GM21367 (cell line): ENCODE data around the gene SRP72.
"Not testable (repeated sequence)": the region's sequence is repeated elsewhere in the genome, so short reads cannot be mapped to it uniquely, and the experiment has no call there.

Experiments used
- ATAC-seq: cut with Tn5 transposase; IDR thresholded peaks from one replicate; pipeline ENCODE4 v1.9.1; 2021; ENCODE audit not compliant: unreplicated experiment

SRP72 gene, protein sequence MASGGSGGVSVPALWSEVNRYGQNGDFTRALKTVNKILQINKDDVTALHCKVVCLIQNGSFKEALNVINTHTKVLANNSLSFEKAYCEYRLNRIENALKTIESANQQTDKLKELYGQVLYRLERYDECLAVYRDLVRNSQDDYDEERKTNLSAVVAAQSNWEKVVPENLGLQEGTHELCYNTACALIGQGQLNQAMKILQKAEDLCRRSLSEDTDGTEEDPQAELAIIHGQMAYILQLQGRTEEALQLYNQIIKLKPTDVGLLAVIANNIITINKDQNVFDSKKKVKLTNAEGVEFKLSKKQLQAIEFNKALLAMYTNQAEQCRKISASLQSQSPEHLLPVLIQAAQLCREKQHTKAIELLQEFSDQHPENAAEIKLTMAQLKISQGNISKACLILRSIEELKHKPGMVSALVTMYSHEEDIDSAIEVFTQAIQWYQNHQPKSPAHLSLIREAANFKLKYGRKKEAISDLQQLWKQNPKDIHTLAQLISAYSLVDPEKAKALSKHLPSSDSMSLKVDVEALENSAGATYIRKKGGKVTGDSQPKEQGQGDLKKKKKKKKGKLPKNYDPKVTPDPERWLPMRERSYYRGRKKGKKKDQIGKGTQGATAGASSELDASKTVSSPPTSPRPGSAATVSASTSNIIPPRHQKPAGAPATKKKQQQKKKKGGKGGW

DNA sequence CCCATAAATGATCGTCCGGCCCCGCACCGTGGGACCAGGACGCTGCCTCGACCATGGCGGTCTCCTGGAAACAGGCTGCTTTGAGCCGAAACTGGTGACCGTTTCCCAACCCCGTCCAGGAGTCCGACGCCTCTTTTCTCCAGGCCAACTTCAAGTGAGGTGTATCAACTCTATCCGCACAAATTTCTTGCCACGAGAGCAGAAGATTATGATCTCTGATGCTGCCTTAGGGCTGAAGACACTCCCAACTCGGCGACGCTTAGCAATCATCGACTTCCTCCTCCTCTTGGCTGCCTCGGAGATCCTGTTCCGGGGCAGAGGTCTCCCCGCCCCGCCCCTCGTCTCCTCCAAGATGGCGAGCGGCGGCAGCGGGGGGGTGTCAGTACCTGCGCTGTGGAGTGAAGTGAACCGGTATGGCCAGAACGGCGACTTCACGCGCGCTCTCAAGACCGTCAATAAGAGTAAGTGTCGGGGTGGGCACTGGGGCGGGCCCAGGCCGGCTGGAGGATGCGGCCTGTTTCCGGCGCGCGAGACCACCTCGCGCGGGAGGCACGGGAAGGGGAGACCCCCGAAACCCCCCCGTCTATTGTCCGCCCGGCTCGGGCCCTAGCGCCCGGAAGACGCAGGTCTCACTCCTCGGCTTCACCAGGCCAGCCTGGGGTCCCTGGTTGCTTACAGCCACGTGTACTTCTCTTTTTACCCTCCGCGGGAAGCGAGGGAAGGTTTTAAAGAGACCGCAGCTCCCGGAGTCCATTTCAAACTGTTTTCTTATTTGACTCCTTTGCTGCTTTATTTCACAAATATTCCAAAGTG, at the start of gene SRP72:
Gene SRP72 (plus strand): TSS at position 334 of the 813 bp plus-strand sequence. CDS start 19 bp downstream, at position 353.
- ATAC-seq, result peak; percentile 78

DNA sequence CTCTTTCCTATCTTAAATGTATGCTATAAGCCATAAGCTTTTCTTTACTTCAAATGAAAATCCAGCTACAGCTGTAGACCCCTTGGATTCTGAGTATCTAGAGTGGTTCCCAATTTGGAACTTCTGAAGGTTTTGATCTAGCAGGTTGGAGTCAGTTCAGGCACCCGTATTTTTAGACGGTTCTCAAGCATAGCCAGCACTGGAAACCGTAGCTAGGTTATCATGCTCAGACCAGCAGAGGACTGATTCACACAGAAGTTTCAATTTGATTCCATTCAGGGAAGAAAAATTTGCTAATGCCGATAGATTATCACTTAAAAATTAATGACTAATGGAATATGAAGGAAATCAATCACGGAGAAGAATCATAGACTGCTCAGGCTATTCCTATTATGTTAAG, 43.2 kb upstream of the SRP72 start:
- no peak for ATAC-seq

DNA sequence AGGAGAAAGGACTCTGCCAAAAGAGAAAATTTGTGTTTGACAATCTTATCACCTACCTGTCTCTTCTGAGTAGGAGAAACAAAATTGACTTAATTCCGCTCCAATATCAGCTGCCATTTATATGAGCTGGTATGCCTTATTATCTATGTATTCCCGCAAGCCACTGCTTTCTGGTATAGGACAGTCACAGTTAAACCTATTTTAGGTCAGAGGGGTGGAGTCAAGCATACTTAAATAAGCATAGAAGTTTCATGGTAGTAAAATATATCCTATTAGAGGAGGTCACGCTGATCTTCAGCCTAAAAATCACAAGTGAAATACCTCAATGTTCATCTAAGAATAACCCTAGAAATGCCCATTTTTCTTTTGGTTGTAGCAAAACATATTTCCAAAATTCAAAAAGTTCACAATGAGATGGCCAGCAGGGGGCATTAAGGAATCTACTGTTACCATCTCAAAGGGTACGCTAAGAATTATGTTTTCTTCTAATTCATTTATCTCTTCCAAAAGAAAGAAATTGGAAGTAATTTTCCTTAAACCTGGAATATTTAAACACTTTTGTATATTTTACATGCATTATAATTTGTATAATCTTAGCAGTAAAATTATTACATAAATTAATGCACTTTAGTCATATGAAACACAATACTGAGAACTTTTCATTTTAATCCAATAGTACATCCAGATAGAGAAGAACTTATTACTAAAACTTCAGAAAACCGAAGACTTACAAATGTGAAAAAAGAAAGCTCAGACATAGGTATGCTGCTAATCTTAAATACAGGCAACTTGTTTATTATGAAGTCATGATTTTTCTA, 42.5 kb upstream of the SRP72 start:
- ATAC-seq, result no peak

DNA sequence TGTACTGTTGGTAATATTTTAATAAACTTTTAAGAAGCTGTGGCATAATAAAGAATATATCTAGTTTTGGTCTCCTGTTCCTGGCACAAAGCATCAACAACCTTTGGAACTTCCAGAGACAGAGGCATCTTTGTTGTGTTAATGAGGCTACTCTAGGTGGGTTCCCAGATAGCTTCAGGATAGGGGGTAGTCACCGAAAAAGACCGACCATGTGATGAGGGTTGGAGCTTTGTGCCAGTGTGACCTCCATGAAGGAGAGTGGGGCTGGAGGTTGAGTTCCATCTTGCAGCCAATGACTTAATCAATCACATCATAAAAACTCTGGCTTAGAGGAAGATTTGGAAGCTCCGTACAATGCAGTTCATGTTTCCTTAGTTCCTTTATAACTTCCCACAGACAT, 41.9 kb upstream of the SRP72 start:
- no peak for ATAC-seq

DNA sequence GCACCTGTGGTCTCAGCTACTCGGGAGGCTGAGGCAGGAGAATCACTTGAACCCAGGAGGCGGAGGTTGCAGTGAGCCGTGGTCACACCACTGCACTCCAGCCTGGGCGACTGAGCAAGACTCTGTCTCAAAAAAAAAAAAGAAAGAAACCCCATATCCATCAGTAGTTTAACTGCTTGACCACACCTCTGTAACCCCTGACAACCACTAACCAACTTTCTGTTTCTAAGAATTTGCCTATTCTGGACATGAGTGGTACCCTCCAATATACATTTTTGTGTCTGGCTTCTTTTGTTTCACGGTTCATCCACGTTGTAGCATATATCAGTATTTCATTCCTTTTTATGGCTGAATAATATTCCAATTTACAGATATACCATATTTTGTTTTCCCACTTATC, 41.1 kb upstream of the SRP72 start:
- peak; percentile 62 for ATAC-seq

DNA sequence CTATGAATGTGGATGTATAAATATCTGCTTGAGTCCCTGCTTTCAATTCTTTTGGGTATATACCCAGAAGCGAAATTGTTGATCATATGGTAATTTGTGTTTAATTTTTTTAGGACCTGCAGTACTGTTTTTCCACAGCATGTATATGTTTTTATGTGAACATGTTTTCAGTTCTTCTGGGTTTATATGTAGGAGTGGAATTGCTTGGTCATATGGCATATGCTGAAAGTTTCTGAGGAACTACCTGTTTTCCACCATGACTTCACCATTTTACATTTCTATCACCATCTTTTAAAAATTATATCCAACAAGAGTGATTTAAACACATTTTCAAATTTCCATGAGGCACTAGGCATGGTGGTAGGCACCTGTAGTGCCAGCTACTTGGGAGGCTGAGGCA, 40.2 kb upstream of the SRP72 start:
- no peak for ATAC-seq

DNA sequence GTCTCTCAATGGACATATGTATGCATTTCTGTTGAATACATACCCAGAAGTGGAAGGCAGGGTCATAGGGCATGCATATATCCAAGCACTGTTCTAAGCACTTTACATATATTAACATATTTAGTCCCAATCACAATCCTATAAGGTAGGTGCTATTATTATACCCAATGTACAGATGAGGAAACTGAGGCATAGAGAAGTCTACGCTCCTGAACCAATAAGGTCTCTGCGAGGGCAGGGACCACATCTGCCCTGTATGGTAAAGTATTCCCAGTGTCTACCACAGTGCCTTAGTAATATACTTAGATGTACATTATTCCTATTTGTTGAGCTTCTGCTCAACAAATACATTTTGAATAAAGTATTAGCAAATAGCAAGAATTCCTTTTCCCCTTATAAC, 37.2 kb upstream of the SRP72 start:
- no peak for ATAC-seq

DNA sequence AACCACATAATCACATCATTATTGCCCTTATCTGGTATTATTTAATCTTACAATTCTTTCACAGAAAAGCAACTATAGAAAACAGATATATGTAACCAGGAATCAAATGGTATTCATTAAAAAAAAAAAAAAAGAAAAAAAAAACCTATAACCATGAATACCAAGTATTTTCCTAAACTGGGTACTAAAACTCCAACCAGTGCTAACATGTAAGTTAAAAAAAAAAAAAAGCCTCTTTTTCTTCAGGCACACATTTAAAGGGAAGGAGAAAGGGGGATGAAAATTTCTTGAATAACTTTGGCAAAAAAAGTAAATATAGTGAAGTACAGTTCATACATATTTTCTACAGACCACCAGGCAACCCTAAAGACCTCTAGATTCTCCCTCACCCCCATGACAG, 34.1 kb upstream of the SRP72 start:
- no peak for ATAC-seq

DNA sequence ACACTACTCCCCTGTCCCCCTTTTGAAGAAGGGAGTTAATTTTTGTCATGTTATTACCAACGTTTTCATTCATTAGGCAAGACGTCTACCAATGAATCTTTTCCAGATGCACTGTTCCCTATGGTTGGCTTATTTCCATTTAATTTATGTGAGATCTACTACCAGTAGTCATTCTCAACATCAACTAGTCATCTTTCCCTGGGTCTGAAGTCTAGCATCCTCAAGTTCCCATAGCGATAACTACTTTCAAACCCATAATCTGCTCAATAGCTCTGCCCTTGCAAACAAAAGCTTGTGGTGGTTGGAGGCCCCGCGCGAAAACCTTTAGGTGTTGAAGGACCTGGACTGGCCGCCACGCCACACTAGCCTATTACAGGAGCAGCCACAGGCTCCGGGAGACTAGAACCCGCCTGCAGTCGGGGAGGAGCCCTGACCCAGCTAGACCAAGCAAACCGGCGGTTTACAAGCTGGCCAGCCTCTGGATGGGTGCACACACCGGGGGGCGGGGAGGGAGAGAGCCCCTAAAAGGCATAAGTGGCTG, 32.7 kb upstream of the SRP72 start:
- ATAC-seq, result peak; percentile 24

DNA sequence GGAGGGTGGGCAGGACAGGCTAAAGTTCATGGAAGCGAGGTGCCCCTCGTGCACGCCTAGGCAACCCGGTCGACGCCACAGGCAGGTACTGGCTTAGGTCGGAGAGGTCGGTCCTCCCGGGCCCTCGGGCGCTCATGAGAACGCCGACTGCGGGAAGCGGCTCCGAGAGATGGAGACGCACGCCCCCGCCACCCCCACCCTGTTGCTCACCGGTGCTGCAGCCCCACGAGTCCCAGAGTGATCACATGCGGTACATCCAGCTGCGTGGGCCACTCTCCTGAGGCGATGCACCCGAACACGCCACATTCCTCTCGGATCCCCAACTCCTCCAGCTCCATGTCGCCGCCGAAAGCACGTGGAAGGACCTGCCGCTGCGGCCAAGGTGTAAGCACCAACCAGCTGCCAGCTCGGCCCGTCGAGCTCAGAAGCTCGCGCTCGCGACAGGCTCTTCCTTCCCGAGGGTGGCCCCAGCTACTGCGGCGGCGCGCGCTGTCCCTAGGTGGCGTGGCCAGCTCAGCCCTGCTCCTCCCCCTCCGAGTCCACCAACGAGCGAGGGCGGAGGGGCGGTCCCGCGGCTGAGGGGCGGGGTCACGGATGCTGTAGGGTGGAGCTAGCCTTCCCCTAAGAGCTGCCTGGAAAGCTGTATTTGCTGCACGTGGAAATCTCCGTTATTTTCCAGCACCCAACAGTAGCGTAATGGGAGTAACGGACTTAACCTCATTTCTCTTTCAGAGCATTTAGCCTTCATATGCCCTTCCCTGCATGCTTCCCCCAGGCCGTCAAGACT, 32.1 kb upstream of the SRP72 start, which contains the start of gene PPAT:
Gene PPAT (minus strand): TSS at position 476 of the 787 bp plus-strand sequence. CDS start 138 bp downstream, at position 338.
- peak; percentile 69 for ATAC-seq

DNA sequence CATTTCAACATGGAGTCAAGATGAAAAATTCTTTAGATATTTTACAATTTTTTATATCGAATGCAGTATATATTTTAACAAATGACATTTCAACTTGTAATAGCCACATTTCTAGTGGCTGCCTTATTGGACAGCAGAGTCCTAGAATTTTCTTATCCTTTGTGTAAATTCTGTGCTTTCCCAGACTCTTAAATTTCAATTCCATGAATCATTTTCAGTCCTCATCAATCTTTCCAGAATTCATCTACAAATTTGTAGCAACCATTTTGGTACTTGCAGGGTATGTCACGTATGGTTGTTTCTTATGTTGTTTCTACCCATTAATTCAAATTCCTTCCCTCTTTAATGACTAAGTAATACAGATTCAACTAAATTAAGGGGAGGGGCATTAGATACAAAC, 28.7 kb upstream of the SRP72 start:
- no peak for ATAC-seq

DNA sequence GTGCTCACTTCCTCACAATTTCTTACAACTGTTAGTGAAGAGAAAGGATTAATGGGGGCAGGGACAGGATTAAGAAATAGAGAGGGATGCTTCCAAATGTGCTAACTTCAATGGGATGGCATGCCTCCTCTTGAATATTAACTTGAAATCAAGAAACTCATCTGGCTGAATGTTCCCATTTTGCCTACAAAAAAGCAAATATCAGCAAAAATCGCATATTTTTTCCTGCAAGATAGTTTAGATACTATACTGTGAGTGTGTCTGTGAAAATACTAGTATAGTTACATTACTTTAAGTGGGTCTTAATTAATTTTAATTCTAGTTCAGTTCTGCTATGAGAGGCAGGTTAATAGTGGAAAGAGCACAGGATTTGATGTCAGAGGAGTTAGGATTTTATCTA, 26.4 kb upstream of the SRP72 start:
- no peak for ATAC-seq

DNA sequence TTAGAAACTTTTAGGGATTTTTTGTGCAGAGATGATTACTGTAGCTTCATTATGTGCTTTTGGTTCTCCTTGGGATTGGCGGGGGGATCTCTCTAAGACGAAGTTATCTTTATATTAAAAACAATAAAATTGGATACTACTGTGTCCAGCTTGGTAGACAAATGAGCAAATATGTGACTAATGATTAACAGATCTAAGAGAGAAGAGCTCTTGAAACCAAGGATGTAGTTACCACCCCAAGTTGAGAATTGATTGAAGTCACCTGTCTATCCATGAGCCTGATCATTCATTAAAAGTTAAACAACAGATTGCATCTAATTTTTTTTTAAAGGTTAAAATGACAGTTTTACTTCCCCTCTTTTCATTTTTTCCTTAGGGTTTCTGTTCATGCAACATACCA, 22.7 kb upstream of the SRP72 start:
- ATAC-seq, result no peak

DNA sequence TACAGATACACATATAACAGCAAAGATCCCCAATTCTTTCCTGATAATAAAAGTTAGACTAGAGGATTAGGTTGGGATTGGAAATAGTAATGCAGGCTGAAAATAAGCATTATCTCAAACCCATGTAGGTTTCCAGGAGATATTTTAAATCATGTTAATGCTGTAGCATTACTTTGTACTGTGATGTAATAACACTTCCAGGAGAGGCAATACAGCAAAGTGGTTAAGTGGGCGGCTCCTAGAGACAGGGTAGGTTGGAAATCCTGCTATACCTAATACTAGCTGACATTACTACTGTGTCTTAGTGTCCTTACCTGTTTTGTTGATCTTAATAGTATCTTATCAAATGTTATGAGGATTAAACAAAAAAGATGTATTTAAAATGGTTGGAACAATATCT, 21.7 kb upstream of the SRP72 start:
- ATAC-seq, result no peak

DNA sequence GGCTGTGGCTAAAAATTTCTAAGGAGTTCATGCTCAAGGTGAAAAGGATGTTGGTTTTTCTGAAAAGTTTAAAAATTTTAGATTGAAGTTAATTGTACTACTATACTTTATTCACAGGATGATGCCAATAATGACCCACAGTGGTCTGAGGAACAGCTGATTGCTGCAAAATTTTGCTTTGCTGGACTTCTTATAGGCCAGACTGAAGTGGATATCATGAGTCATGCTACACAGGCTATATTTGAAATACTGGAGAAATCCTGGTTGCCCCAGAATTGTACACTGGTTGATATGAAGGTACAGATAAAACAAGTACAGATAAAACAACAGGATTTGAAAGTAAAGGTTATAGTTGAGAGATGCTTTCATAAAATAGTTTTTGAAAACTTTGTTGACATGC, 19.1 kb upstream of the SRP72 start:
- ATAC-seq, result no peak

DNA sequence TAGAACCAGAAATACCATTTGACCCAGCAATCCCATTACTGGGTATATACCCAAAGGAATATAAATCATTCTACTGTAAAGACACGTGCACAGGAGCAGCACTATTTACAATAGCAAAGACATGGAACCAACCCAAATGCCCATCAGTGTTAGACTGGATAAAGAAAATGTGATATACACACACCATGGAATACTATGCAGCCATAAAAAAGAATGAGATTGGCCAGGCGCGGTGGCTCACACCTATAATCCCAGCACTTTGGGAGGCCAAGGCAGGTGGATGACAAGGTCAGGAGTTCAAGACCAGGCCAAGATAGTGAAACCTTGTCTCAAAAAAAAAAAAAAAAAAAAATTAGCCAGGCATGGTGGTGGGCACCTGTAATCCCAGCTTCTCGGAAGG, 17.9 kb upstream of the SRP72 start:
- ATAC-seq, result not testable (repeated sequence)

DNA sequence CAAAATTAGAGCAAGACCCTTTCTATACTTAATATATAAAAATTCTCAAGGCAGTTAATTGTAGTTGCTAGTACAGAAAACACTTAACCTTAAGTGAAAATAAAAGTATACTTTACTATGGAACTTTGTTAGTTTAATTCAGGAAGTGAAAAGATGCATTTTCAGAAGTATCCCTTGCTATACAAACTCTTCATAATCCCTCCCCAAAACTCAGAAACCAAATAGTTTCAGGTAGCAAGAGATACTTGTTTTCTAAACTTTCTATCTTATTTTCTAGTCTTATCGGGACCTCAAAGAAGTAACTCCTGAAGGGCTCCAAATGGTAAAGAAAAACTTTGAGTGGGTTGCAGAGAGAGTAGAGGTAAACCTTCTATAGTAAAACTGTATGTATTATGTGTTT, 17.1 kb upstream of the SRP72 start:
- no peak for ATAC-seq

DNA sequence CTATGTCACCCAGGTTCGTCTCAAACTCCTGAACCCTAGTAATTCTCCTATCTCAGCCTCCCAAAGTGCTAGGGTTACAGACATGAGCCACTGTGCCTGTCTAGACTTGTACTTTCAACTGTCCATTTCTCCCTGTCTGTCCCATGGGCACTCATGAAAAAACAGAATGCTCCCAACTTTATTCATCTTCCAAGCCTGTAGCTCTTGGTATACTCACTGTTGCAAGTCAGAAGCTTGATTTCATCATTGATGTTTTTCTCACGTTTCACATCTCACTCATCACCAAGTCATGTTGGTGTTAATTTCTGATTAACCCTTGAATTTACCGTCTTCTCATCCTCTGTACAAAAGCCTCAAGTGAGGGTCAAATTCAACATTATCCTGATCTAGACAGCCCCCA, 7.3 kb upstream of the SRP72 start:
- no peak for ATAC-seq

DNA sequence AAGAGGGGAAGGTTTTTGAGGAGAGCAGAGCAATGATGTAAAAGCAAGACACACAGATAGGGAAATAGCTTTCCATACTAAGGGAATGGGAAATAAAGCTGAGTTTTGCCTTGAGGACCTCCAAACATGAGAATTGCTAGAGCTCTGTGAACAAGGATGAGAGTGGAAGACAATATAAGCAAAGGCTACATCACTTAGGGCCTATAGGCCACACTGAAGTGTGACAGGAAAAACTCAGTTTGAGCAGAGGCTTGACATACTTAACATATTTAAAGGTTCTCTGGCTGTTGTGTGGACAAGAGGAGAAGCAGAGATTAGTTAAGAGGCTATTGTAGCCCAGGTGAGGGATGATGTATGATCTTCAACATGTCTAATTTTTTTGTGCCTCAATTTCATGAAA, 5.3 kb upstream of the SRP72 start:
- ATAC-seq, result no peak

DNA sequence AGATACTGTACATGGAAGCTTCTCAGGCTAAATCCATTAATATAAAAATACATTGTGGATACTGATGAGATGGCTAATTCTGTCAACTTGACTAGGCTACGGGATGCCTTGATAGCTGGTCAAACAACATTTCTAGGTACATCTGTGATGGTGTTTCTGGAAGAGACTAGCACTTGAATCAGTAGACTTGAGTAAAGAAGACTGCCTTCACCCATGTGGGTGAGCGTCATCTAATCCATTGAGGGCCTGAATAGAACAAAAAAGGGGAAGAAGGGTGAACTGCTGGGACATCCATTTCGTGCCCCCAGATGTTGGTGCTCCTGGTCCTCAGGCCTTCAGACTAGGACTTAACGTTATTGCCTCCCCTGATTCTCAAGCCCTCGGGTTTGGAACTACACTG, 3.7 kb upstream of the SRP72 start:
- ATAC-seq, result no peak
